DOHH2 (cell line): ENCODE results near the gene DESI1.

Experiments used
- EZH2phosphoT487 ChIP-seq: fragments of 200-600 bp; sonication (generic); IDR thresholded peaks from 2 replicates; pipeline ENCODE4 v1.6.1; 2017; ENCODE audit warnings: borderline replicate concordance, mild to moderate bottlenecking, antibody characterized with exemption, low read length, moderate library complexity, mixed read lengths
- TF ChIP-seq, protein P1 (sequence below): fragments of 200-600 bp; sonication (generic); IDR thresholded peaks from one replicate; pipeline ENCODE4 v1.5.1; 2014; ENCODE audit warnings: antibody characterized with exemption, mild to moderate bottlenecking, low read depth, low read length; ENCODE audit not compliant: poor library complexity, severe bottlenecking

DNA sequence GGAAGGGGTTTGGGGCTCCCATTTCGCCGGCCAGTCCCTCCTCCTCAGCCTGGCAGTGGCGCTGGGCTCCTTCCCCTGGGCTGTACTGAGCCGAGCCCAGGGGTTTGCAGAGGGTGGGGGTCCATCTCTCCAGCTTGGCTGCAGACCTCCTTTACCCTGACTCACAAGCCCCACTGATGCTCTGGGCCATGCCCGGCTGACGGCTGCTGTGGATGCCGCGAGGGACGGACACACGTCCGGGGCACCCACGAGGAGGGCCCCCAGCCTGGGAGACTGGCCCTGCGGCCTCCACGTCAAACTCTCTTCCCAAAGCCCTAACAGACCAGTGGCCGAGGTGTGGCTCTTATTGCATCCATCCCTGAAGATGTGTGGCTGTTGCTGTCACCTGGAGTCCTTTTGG lies 45.3 kb downstream of the DESI1 start:
- TF ChIP-seq, protein P1, sequence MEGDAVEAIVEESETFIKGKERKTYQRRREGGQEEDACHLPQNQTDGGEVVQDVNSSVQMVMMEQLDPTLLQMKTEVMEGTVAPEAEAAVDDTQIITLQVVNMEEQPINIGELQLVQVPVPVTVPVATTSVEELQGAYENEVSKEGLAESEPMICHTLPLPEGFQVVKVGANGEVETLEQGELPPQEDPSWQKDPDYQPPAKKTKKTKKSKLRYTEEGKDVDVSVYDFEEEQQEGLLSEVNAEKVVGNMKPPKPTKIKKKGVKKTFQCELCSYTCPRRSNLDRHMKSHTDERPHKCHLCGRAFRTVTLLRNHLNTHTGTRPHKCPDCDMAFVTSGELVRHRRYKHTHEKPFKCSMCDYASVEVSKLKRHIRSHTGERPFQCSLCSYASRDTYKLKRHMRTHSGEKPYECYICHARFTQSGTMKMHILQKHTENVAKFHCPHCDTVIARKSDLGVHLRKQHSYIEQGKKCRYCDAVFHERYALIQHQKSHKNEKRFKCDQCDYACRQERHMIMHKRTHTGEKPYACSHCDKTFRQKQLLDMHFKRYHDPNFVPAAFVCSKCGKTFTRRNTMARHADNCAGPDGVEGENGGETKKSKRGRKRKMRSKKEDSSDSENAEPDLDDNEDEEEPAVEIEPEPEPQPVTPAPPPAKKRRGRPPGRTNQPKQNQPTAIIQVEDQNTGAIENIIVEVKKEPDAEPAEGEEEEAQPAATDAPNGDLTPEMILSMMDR: no peak
- TF ChIP-seq EZH2phosphoT487: no peak
